Erythroblast (primary cell): ENCODE data around the gene SCNM1.

Source experiments
- DNase-seq, 2 experiments: peaks; one replicate each; lab custom pipeline; 2025; lab: John Stamatoyannopoulos, UW
- GATA1 ChIP-seq: IDR thresholded peaks from 2 replicates; pipeline ENCODE4 v1.6.1; 2011; ENCODE audit warnings: low read depth, mild to moderate bottlenecking, control low read depth, low read length, moderate library complexity
- POLR2A ChIP-seq: IDR thresholded peaks from 2 replicates; pipeline ENCODE4 v1.6.1; 2011; ENCODE audit warnings: mild to moderate bottlenecking, low read length

Gene SCNM1

GRCh38 chr1:151165738-151166504 lies at the start of gene SCNM1, which contains the start of gene LYSMD1:
TSS of gene SCNM1 (plus strand) at chr1:151166144. CDS start at chr1:151166153, 9 bp downstream.
TSS of gene LYSMD1 (minus strand) at chr1:151165902. CDS start at chr1:151165258, 644 bp downstream.
- TF ChIP-seq POLR2A (peak; percentile 85), GATA1 (no peak)
- DNase-seq: peak; percentile 99

- DNase-seq: no peak
- no peak for TF ChIP-seq POLR2A
- TF ChIP-seq GATA1: no peak
Measured at GRCh38 chr1:151124763-151125403, 41.1 kb upstream of the SCNM1 start.

GRCh38 chr1:151128800-151129199 lies 37.1 kb upstream of the SCNM1 start:
- no peak for TF ChIP-seq GATA1
- no peak for TF ChIP-seq POLR2A
- no peak for DNase-seq

- TF ChIP-seq GATA1 (no peak), POLR2A (no peak)
- DNase-seq: peak; percentile 73 to 84
Measured at GRCh38 chr1:151130987-151131586, 34.9 kb upstream of the SCNM1 start.

- no peak for DNase-seq
- TF ChIP-seq GATA1 (no peak), POLR2A (no peak)
Measured at GRCh38 chr1:151131701-151132334, 34.1 kb upstream of the SCNM1 start.

- TF ChIP-seq GATA1 (no peak), POLR2A (no peak)
Measured at GRCh38 chr1:151132335-151133017, 33.5 kb upstream of the SCNM1 start.

GRCh38 chr1:151133018-151133806 lies 32.7 kb upstream of the SCNM1 start:
- no peak for DNase-seq
- no peak for TF ChIP-seq POLR2A
- TF ChIP-seq GATA1: no peak

More at GRCh38 chr1:151132335-151133017, 33.5 kb upstream of the SCNM1 start:
- DNase-seq: no peak

GRCh38 chr1:151134396-151134795 lies 31.5 kb upstream of the SCNM1 start:
- DNase-seq: no peak
- TF ChIP-seq GATA1 (no peak), POLR2A (no peak)

GRCh38 chr1:151134991-151135390 lies 31.0 kb upstream of the SCNM1 start:
- TF ChIP-seq POLR2A (no peak), GATA1 (no peak)
- DNase-seq: no peak

- DNase-seq: no peak
- TF ChIP-seq POLR2A (no peak), GATA1 (no peak)
Measured at GRCh38 chr1:151135433-151136385, 30.2 kb upstream of the SCNM1 start.

- no peak for TF ChIP-seq POLR2A
- no peak for TF ChIP-seq GATA1
- DNase-seq: no peak
Measured at GRCh38 chr1:151137789-151138188, 28.2 kb upstream of the SCNM1 start.

- DNase-seq: no peak
- no peak for TF ChIP-seq GATA1
- no peak for TF ChIP-seq POLR2A
Measured at GRCh38 chr1:151142411-151143056, 23.4 kb upstream of the SCNM1 start.
